Prostate gland (tissue), 2 donors: ENCODE measurements around the gene PTPRK.

Experiments used
- POLR2A ChIP-seq: fragments of 450-650 bp; IDR thresholded peaks from one replicate; pipeline ENCODE4 v1.6.1; 2016; ENCODE audit warnings: antibody characterized with exemption, mild to moderate bottlenecking
- POLR2AphosphoS5 ChIP-seq: sonication (generic); formaldehyde crosslinking; IDR thresholded peaks from one replicate; pipeline ENCODE4 v1.6.1; 2017; ENCODE audit warnings: antibody characterized with exemption
- TF ChIP-seq, protein P1 (sequence below), 4 experiments: fragments of 200-600 bp in 2 of 4; fragments of 450-650 bp in 2 of 4; sonication (generic) in 2 of 4; IDR thresholded peaks; 1 replicate in 3 of 4; 2 replicates in 1 of 4; pipeline ENCODE4 v1.5.1; 2016 to 2019; ENCODE audit warnings: antibody characterized with exemption in 4 of 4, mild to moderate bottlenecking in 2 of 4, moderate library complexity in 2 of 4

- TF ChIP-seq, protein P1, sequence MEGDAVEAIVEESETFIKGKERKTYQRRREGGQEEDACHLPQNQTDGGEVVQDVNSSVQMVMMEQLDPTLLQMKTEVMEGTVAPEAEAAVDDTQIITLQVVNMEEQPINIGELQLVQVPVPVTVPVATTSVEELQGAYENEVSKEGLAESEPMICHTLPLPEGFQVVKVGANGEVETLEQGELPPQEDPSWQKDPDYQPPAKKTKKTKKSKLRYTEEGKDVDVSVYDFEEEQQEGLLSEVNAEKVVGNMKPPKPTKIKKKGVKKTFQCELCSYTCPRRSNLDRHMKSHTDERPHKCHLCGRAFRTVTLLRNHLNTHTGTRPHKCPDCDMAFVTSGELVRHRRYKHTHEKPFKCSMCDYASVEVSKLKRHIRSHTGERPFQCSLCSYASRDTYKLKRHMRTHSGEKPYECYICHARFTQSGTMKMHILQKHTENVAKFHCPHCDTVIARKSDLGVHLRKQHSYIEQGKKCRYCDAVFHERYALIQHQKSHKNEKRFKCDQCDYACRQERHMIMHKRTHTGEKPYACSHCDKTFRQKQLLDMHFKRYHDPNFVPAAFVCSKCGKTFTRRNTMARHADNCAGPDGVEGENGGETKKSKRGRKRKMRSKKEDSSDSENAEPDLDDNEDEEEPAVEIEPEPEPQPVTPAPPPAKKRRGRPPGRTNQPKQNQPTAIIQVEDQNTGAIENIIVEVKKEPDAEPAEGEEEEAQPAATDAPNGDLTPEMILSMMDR (IDR thresholded peaks at IDR 0.05): no peak
- TF ChIP-seq POLR2AphosphoS5 (no peak), POLR2A (no peak)
Observed at GRCh38 chr6:128208078-128208477, 312.3 kb downstream of the PTPRK start.
